ENCODE data around the gene METTL1.
"Not testable (repeated sequence)": the region's sequence is repeated elsewhere in the genome, so short reads cannot be mapped to it uniquely, and the experiment has no call there.

The METTL1 gene

DNA sequence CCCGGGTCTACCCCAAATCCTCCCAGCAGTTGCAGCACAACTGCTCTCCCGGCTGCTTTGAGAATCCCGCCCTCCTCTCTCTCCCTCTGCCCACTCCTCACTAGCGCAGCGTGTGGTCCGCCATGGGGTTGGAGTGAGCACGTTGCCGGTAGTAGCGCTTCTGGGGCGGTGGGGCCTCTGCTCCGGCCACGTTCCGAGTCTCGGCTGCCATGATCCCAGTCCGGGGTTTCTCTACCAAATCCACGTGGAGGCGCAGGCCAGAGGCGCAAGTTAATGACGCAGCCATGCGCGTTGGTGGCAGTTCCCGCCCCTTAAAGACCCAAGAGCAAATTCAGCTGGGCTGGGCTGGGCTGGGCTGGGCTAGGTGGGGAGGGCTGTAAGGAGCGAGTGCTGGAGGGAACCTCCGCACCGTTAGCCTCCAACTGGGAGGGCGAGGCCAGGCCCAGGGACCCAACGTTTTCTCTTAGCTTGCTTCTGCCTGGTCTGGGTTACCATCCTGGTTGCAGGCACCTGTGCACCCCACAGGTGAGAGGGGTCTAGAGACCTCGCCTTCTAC, at the start of gene METTL1:
Gene METTL1 (minus strand): TSS at position 233 of the 556 bp plus-strand sequence. CDS start 22 bp downstream, at position 211.
- TF ChIP-seq CTCF (IDR thresholded peaks at IDR 0.05; ENCODE audit: low read depth, low read length, missing control alignments) = no peak
- peak within 1 kb of the TSS; percentile 93 for H3K4me3 ChIP-seq (replicated peaks; ENCODE audit: low read depth, low read length)
- peak; percentile 94 for DNase-seq (ENCODE audit: extremely low read depth, low read depth)

- not testable (repeated sequence) for H3K4me3 ChIP-seq (replicated peaks; ENCODE audit: low read depth, low read length); DNase-seq (ENCODE audit: extremely low read depth, low read depth)
These were observed 49.1 kb upstream of the METTL1 start for GRCh38 chr12:57821015-57821414.

GRCh38 chr12:57820119-57820518, 48.2 kb upstream of the METTL1 start:
- DNase-seq (ENCODE audit: extremely low read depth, low read depth); H3K4me3 ChIP-seq (replicated peaks; ENCODE audit: low read depth, low read length): not testable (repeated sequence)

DNA sequence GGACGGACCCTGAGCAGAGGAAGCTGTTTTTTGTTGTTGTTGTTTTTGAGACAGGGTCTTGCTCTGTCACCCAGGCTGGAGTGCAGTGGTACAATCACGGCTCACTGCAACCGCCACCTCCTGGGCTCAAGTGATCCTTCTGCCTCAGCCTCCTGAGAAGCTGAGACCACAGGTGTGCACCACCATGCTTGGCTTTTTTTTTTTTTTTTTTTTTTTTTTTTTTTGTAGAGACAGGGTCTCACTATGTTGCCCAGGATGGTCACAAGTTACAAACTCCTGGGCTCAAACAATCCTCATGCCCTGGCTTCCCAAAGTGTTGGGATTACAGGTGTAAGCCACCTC, 46.1 kb upstream of the METTL1 start:
- not testable (repeated sequence) for DNase-seq (ENCODE audit: extremely low read depth, low read depth); H3K4me3 ChIP-seq (replicated peaks; ENCODE audit: low read depth, low read length)

DNA sequence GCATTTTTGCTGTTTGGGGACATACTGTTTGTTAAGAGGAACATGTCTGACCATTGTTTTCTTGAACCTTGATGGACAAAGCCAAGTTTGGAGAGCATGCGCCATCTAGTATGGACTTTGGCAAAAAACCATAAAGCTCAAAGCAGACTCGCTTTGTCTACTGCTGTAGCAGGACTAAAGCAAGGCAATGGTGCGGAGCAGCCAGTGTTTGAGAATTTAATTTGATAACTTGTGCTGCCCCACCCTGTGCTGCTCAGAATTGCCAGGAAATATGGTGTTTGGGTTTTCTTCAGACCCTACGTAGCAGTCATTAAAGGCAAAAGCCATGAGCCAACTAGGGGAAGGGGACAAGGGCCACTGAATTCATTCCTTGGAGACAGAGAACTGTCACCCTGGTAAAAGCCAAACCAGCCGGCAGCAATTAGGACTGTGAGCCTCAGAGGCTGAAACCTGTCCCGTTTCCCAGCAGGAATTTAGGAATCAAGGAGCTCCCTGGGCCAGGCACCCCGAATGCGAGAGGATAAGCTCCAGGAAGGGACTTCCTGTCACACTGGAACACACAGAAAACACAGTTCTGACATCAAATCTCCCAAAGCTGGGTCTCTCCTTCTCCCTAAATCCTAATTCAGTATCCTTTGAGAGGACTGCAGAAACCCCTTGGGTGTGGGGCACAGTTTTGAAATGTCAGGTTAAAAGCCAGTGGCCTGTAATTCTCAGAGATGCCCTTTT, 45.5 kb upstream of the METTL1 start:
- H3K4me3 ChIP-seq (replicated peaks; ENCODE audit: low read depth, low read length) = no peak overlapping the region
- TF ChIP-seq CTCF (IDR thresholded peaks at IDR 0.05; ENCODE audit: low read depth, low read length, missing control alignments) = no peak
- no peak for DNase-seq (ENCODE audit: extremely low read depth, low read depth)

- H3K4me3 ChIP-seq (replicated peaks; ENCODE audit: low read depth, low read length) = no peak overlapping the region
- no peak for TF ChIP-seq CTCF (IDR thresholded peaks at IDR 0.05; ENCODE audit: low read depth, low read length, missing control alignments)
- no peak for DNase-seq (ENCODE audit: extremely low read depth, low read depth)
These were observed 44.9 kb upstream of the METTL1 start for GRCh38 chr12:57816855-57817151.

GRCh38 chr12:57816001-57816854, 44.3 kb upstream of the METTL1 start:
- TF ChIP-seq CTCF (IDR thresholded peaks at IDR 0.05; ENCODE audit: low read depth, low read length, missing control alignments) = no peak

DNA sequence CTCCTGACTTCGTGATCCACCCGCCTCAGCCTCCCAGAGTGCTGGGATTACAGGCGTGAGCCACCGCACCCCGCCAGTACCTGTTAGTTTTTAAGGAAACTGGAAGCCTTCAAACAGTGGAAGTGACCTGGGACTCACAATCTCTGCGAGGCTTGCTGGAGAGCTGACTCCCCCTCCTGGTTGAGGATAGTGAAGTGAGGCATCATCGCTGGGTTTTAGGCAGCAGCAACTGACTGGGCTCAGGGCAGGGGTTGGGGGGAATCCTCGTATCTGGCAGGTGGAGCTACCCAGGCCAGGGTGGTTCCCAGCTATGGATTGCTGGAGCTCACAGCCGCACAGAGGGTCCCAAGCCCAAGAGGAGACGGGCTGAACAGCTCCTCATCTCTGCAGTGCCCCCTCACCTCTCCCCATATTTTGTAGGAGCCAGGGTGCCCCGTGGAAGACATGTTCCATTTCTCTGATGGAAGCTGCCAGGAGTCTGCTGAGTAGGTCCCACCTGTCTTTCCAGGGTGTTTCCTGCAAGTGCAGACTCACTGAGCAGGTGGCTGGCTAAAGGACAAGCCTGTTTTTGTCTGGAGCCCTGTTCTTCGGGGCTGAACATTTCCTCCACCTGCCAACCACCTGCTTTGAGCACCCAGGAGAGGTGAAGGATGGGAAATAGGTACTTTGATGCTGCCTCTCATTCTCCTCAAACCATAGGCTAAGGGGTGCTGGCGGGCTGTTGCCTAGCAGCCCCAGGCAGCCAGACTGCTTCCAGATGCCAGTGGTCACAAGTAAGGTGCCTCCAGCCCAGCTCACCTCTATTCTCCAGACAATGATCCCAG, 43.5 kb upstream of the METTL1 start:
- no peak for DNase-seq (ENCODE audit: extremely low read depth, low read depth)
- peak; percentile 7 for TF ChIP-seq CTCF (IDR thresholded peaks at IDR 0.05; ENCODE audit: low read depth, low read length, missing control alignments)
- no peak overlapping the region for H3K4me3 ChIP-seq (replicated peaks; ENCODE audit: low read depth, low read length)

More at GRCh38 chr12:57816001-57816854, 44.3 kb upstream of the METTL1 start:
- DNase-seq (ENCODE audit: extremely low read depth, low read depth) = no peak
- no peak overlapping the region for H3K4me3 ChIP-seq (replicated peaks; ENCODE audit: low read depth, low read length)

Measured in HFF-Myc (cell line).